ENCODE measurements around the gene HOXC10. TPM values are rescaled to one million over a fixed set of nuclear protein-coding genes. Genes with fewer than 3 reads are reported as not detected.

HOXC10 gene
- total and polyA plus RNA-seq, 2 donors (not counting 3 experiments of a cell fraction or from before 2014, with no cell fraction given): 0.18 TPM; not detected in 1

GRCh38 chr12:53977596-53978445, 7.1 kb upstream of the HOXC10 start:
- H3K27me3 ChIP-seq (ENCODE audit: control insufficient read depth in 2 of 2, insufficient read depth in 2 of 2, low read length in 2 of 2): peaks cover 84 to 96% of the 10 kb centered on the region in 2 experiments
- DNase-seq (ENCODE audit: low read depth, low spot score): no peak

More at GRCh38 chr12:53977596-53978445, 7.1 kb upstream of the HOXC10 start:
- FAIRE-seq: no peak
- Histone ChIP-seq H3K9ac (replicated peaks; ENCODE audit: extremely low read depth, insufficient read depth, low read length) (no peak overlapping the region), H3K79me2 (ENCODE audit: control insufficient read depth, insufficient read depth, low read length) (no peaks in the 10 kb centered on the region), H3K9me1 (replicated peaks; ENCODE audit: control insufficient read depth, extremely low read depth, insufficient read depth, low read length) (no peaks in the 10 kb centered on the region), H3K4me1 (ENCODE audit: control insufficient read depth, extremely low read depth, insufficient read depth, low read length) (no peaks in the 10 kb centered on the region), H3K27ac (ENCODE audit: insufficient read depth, low read depth, low read length) (no peak overlapping the region), H2AFZ (ENCODE audit: low read depth, low read length) (no peak overlapping the region), H3K36me3 (ENCODE audit: control insufficient read depth in 2 of 2, extremely low read depth in 1 of 2, insufficient read depth in 2 of 2, low read length in 2 of 2) (no peaks in the 10 kb centered on the region), H4K20me1 (replicated peaks; ENCODE audit: control insufficient read depth, extremely low read depth, insufficient read depth, low read length) (no peaks in the 10 kb centered on the region), H3K4me2 (ENCODE audit: insufficient read depth, low read length) (no peak overlapping the region), H3K9me3 (replicated peaks; ENCODE audit: control insufficient read depth, insufficient read depth, low read length) (no peaks in the 10 kb centered on the region), H3K4me3 (replicated peaks in 1 of 3; ENCODE audit: insufficient read depth in 1 of 3, low read depth in 1 of 3, low read length in 3 of 3) (no peak overlapping the region)
- dilution Hi-C loops (cut with MboI; ENCODE audit: extremely low pct_ligation_motif_present, low sequenced_read_pairs): no loop called here
- ChIA-PET CTCF (no interaction called here), POLR2A (no interaction called here)
- intact Hi-C loops (cut with micrococcal nuclease): no loop called here
- no peak for TF ChIP-seq MYC (IDR thresholded peaks at IDR 0.05; ENCODE audit: low read depth, low read length)
- no peak for TF ChIP-seq CTCF (IDR thresholded peaks at IDR 0.05; ENCODE audit: extremely low read depth in 1 of 2, insufficient read depth in 1 of 2, low read depth in 1 of 2, low read length in 2 of 2)
- TF ChIP-seq POLR2A (IDR thresholded peaks at IDR 0.05; ENCODE audit: low read depth, low read length): no peak
- TF ChIP-seq MAX (IDR thresholded peaks at IDR 0.05; ENCODE audit: insufficient read depth, insufficient read length): no peak
- TF ChIP-seq FOS (IDR thresholded peaks at IDR 0.05; ENCODE audit: borderline replicate concordance, insufficient read depth, low read length): no peak
- TF ChIP-seq EZH2 (IDR thresholded peaks at IDR 0.05; ENCODE audit: borderline replicate concordance, low read depth, low read length, severe bottlenecking): no peak
- TF ChIP-seq JUN (IDR thresholded peaks at IDR 0.05; ENCODE audit: borderline replicate concordance, insufficient read depth, insufficient read length, low read depth): no peak
- TF ChIP-seq GATA2 (IDR thresholded peaks at IDR 0.05; ENCODE audit: insufficient read depth, insufficient read length, low read depth, low read length): no peak
- no peak for TF ChIP-seq POLR2AphosphoS5 (IDR thresholded peaks at IDR 0.05; ENCODE audit: insufficient read depth, low read depth, low read length)
- no TSS peak for BruUV-seq (replicated peaks)

Data from endothelial cell of umbilical vein (primary cell).